Esophagus muscularis mucosa (tissue), 4 donors: ENCODE results near the gene ATP2B2.

Experiments used
- CTCF ChIP-seq, 3 experiments: fragments of 200-600 bp in 2 of 3; fragments of 450-650 bp in 1 of 3; sonication (generic) in 2 of 3; IDR thresholded peaks; one replicate each; pipeline ENCODE4 v1.5.1; 2017 to 2019; ENCODE audit warnings: antibody characterized with exemption in 3 of 3, mild to moderate bottlenecking in 2 of 3, moderate library complexity in 1 of 3
- EP300 ChIP-seq: sonication (generic); formaldehyde crosslinking; IDR thresholded peaks from one replicate; pipeline ENCODE4 v1.6.1; 2017; ENCODE audit warnings: antibody characterized with exemption
- POLR2A ChIP-seq: fragments of 450-650 bp; IDR thresholded peaks from one replicate; pipeline ENCODE4 v1.6.1; 2017; ENCODE audit warnings: antibody characterized with exemption, moderate library complexity, mild to moderate bottlenecking, low read depth
- POLR2AphosphoS5 ChIP-seq, 2 donors: sonication (generic); formaldehyde crosslinking; IDR thresholded peaks; one replicate each; pipeline ENCODE4 v1.6.1; 2017; ENCODE audit warnings: antibody characterized with exemption in 2 of 2

DNA sequence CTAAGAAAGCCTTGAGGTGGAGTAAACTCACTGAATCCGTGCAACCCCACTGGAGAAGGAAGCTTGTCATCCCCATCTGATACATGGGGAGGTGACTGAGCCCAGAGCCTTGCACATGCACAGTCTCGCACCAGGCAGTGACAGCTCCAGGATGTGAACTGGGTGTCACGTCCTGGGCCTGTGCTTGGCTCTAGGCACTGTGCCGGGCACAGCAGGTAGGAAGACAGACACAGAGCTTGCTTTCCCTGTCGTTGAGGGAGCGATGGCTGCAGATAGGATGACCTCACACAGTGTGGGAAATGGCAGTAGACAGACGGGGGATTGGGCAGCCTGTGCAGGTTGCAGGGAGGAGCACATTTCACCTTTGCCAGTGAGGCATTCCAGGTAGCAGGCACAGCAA, 12.2 kb upstream of the ATP2B2 start:
- no peak for TF ChIP-seq POLR2A
- TF ChIP-seq CTCF (IDR thresholded peaks at IDR 0.05), result no peak
- TF ChIP-seq POLR2AphosphoS5 (IDR thresholded peaks at IDR 0.05), result no peak
- no peak for TF ChIP-seq EP300
